ENCODE measurements around the gene CDAN1.

The CDAN1 gene

DNA sequence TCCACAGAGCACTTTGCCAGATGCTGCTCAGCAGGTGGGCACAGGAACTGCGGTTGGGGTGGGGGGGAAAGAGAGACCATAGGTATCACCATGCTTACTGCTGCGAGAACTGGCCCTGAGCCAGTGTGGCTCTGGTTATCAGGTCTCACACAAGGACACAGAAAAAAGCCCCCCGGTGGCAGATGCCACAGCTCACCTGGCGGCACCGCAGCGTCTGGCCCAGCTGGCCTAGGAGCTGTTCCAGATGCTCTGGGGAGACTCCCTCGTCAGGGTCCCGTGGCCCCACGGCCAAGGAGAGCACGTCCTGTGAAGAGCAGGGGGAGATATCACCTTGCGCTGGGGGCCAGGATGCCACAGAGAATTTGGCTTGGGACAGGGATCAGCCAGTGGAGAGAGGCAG is 10.8 kb downstream of the CDAN1 start:
- Mint-ChIP-seq H3K27me3 (no peaks in the 10 kb centered on the region), H3K36me3 (peaks cover 8% of the 10 kb centered on the region), H3K9me3 (no peaks in the 10 kb centered on the region), H3K4me3 (no peak overlapping the region), H3K27ac (no peak overlapping the region), H3K4me1 (no peaks in the 10 kb centered on the region)

GRCh38 chr15:42725331-42725903 is 11.5 kb downstream of the CDAN1 start:
- Mint-ChIP-seq H3K36me3 (peaks cover 6% of the 10 kb centered on the region), H3K4me3 (no peak overlapping the region), H3K4me1 (no peaks in the 10 kb centered on the region), H3K27ac (no peak overlapping the region), H3K9me3 (no peaks in the 10 kb centered on the region), H3K27me3 (no peaks in the 10 kb centered on the region)

DNA sequence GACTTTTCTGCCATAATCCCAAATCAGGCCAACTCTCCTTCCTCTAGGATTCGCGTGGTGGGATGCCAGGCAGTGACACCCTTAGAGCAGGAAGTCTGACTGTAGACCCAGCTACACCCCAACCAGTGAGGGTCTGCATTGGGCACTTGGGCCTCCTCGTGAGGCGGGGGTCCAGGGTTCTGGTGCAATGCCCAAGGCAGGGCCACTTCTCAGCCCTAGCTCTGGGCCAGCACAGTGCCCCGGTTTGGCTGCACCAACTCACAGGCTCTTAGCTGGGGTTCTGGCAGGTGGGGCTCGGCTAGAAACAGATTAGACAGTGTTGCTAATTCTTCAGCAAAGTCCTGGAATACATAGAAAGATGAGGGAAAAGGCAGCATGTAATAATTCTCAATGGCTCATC is 12.7 kb downstream of the CDAN1 start:
- peaks cover 4% of the 10 kb centered on the region for H3K36me3 Mint-ChIP-seq
- H3K27me3 Mint-ChIP-seq, result no peaks in the 10 kb centered on the region
- H3K9me3 Mint-ChIP-seq, result no peaks in the 10 kb centered on the region
- no peaks in the 10 kb centered on the region for H3K4me1 Mint-ChIP-seq
- no peak overlapping the region for H3K27ac Mint-ChIP-seq
- no peak overlapping the region for H3K4me3 Mint-ChIP-seq

DNA sequence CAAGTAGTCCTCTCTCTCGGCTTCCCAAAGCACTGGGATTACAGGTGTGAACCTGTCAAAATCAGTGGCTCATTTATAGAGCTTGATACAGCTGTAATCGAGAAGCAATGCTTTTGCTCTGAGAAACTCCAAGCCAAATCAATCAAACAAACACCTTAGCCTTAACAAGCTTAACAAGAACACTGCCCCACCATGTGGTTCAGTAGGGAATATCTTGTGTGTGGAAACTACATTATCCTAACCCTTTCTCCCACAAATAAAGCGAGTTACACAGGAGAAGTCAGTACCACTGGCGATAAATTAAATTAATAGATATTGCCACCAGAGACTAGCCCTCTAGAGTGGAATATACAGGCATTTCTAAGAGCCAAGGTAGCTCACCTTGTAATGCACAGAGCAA is 13.9 kb downstream of the CDAN1 start:
- H3K27me3 Mint-ChIP-seq, result no peaks in the 10 kb centered on the region
- H3K4me3 Mint-ChIP-seq, result no peak overlapping the region
- peak overlapping the region; percentile 65 for H3K27ac Mint-ChIP-seq
- peaks cover 2% of the 10 kb centered on the region for H3K36me3 Mint-ChIP-seq
- H3K9me3 Mint-ChIP-seq, result no peaks in the 10 kb centered on the region
- no peaks in the 10 kb centered on the region for H3K4me1 Mint-ChIP-seq

DNA sequence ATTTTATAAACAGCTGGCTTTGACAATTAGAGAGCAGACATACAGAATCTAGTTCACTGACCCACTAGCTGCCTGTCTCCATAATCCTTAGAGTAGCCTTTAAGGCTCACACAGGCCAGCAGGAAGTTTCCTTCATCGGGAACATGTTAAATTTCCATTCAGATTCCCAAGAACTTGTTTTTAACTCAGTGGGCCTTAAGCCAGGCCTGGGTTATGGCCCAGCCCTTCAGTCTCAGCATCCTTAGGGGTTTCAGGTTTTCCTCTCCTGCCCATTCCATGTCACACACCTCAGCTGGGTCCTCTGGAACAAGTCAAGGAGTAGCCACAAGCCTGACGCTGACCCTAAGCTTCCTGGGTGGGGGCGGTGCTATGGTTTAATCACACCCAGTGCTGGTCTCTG is 15.0 kb downstream of the CDAN1 start:
- Mint-ChIP-seq H3K4me1 (no peaks in the 10 kb centered on the region), H3K27me3 (no peaks in the 10 kb centered on the region), H3K4me3 (no peak overlapping the region), H3K36me3 (peaks cover 2% of the 10 kb centered on the region), H3K9me3 (no peaks in the 10 kb centered on the region), H3K27ac (no peak overlapping the region)

GRCh38 chr15:42721016-42721415 is 15.9 kb downstream of the CDAN1 start:
- H3K4me3 Mint-ChIP-seq, result no peak overlapping the region
- peaks cover 2% of the 10 kb centered on the region for H3K36me3 Mint-ChIP-seq
- H3K27ac Mint-ChIP-seq, result no peak overlapping the region
- H3K9me3 Mint-ChIP-seq, result no peaks in the 10 kb centered on the region
- no peaks in the 10 kb centered on the region for H3K27me3 Mint-ChIP-seq
- H3K4me1 Mint-ChIP-seq, result no peaks in the 10 kb centered on the region

- Mint-ChIP-seq H3K27me3 (no peaks in the 10 kb centered on the region), H3K36me3 (no peaks in the 10 kb centered on the region), H3K4me1 (no peaks in the 10 kb centered on the region), H3K4me3 (no peak overlapping the region), H3K9me3 (no peaks in the 10 kb centered on the region), H3K27ac (no peak overlapping the region)
Measured at GRCh38 chr15:42720071-42720470, 16.9 kb downstream of the CDAN1 start.

DNA sequence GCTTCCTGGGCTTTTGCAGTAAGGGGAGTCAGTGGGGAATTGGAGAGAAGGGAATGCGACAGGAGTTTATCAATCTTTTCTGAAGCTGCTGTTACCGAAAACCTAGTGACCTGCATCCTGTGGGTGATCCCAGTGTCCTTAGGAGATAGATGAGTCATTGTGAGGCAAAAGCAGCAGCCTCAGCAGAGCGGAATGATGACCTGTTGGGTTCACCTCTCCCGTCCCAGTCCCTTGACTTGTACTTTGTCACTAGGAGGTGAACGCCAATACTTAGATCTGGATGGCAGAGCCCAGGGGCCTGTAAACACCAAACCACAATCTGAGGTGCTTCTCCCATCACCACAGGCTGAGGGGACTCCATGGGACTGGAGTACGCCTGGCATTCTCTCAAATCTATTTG is 17.9 kb downstream of the CDAN1 start:
- Mint-ChIP-seq H3K27me3 (no peaks in the 10 kb centered on the region), H3K4me3 (no peak overlapping the region), H3K4me1 (no peaks in the 10 kb centered on the region), H3K27ac (no peak overlapping the region), H3K36me3 (no peaks in the 10 kb centered on the region), H3K9me3 (no peaks in the 10 kb centered on the region)

DNA sequence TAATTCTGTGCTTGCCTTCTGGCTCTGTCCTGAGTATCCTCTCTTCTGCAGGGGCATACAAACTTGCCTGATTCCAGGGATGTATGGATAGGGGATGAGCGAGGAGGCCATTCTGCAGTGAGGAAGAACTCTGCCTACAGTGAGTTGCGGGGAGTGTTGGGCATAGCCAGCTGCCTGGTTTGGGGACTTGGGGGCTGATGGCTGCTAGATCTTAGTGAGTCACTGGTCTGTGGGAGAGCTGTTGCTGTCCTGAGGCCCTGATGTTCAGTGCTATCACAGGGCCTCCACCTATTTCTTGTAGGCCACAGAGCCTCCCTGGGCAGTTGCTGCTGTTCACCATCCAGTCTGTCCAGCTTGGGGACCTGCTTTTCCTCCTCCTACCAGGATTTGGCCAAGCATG is 20.3 kb downstream of the CDAN1 start:
- H3K27me3 Mint-ChIP-seq, result no peaks in the 10 kb centered on the region
- H3K27ac Mint-ChIP-seq, result no peak overlapping the region
- no peaks in the 10 kb centered on the region for H3K4me1 Mint-ChIP-seq
- H3K4me3 Mint-ChIP-seq, result no peak overlapping the region
- no peaks in the 10 kb centered on the region for H3K9me3 Mint-ChIP-seq
- no peaks in the 10 kb centered on the region for H3K36me3 Mint-ChIP-seq

GRCh38 chr15:42716125-42716524 is 20.8 kb downstream of the CDAN1 start:
- Mint-ChIP-seq H3K27ac (no peak overlapping the region), H3K36me3 (no peaks in the 10 kb centered on the region), H3K27me3 (no peaks in the 10 kb centered on the region), H3K9me3 (no peaks in the 10 kb centered on the region), H3K4me1 (no peaks in the 10 kb centered on the region), H3K4me3 (no peak overlapping the region)

GRCh38 chr15:42712584-42712983 is 24.3 kb downstream of the CDAN1 start:
- Mint-ChIP-seq H3K27ac (no peak overlapping the region), H3K4me3 (no peak overlapping the region), H3K27me3 (no peaks in the 10 kb centered on the region), H3K36me3 (no peaks in the 10 kb centered on the region), H3K4me1 (peaks cover 4% of the 10 kb centered on the region), H3K9me3 (no peaks in the 10 kb centered on the region)

DNA sequence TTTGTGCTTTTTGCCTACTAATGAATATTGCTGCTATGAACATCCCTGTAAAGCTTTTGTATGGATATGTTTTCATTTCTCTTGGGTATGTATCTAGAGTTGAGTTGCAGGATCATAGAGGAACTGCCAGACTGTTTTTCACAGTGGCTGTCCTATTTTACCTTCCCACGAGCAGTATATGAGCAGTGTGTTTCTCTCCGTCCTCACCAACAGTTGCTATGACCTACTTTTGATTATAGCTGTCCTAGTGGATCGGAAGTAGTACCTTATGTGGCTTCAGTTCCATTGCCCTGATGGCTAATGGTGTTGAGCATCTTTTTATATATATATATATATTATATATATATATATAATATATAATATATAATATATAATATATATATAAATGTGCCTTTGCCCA is 25.2 kb downstream of the CDAN1 start:
- H3K27me3 Mint-ChIP-seq, result no peaks in the 10 kb centered on the region
- no peak overlapping the region for H3K4me3 Mint-ChIP-seq
- peaks cover 4% of the 10 kb centered on the region for H3K4me1 Mint-ChIP-seq

GRCh38 chr15:42710662-42711061 is 26.3 kb downstream of the CDAN1 start:
- Mint-ChIP-seq H3K27me3 (no peaks in the 10 kb centered on the region), H3K4me1 (peaks cover 4% of the 10 kb centered on the region), H3K9me3 (no peaks in the 10 kb centered on the region), H3K27ac (no peak overlapping the region), H3K4me3 (no peak overlapping the region), H3K36me3 (no peaks in the 10 kb centered on the region)

More for the DNA sequence above, 25.2 kb downstream of the CDAN1 start:
- Mint-ChIP-seq H3K36me3 (no peaks in the 10 kb centered on the region), H3K9me3 (no peaks in the 10 kb centered on the region), H3K27ac (no peak overlapping the region)

- Mint-ChIP-seq H3K4me1 (peaks cover 7% of the 10 kb centered on the region), H3K4me3 (no peak overlapping the region), H3K36me3 (no peaks in the 10 kb centered on the region), H3K9me3 (no peaks in the 10 kb centered on the region), H3K27ac (no peak overlapping the region), H3K27me3 (no peaks in the 10 kb centered on the region)
Measured at GRCh38 chr15:42707873-42708544, 28.9 kb downstream of the CDAN1 start.

DNA sequence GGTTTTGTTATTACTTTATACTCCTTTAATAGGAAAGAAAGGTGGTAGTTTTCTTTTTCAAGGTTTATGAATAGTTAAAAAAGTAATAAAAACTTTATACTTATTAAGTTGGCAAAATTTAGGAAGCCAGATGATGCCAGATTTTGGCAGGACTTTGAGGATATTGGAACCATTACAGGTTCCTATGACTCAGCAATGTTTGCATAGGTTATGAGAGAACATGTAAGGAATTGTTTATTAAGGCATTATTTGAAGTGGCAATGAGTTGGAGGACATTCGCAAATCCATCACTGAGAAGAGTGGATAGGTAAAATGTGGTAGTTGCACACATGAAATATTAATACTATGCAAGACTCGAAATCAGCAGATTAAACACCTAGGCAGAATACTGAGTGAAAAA is 29.9 kb downstream of the CDAN1 start:
- H3K27me3 Mint-ChIP-seq, result no peaks in the 10 kb centered on the region
- no peaks in the 10 kb centered on the region for H3K9me3 Mint-ChIP-seq
- peaks cover 7% of the 10 kb centered on the region for H3K4me1 Mint-ChIP-seq
- no peak overlapping the region for H3K4me3 Mint-ChIP-seq
- no peaks in the 10 kb centered on the region for H3K36me3 Mint-ChIP-seq
- H3K27ac Mint-ChIP-seq, result no peak overlapping the region

- H3K36me3 Mint-ChIP-seq, result no peaks in the 10 kb centered on the region
- no peak overlapping the region for H3K27ac Mint-ChIP-seq
- H3K4me1 Mint-ChIP-seq, result peaks cover 7% of the 10 kb centered on the region
- H3K27me3 Mint-ChIP-seq, result no peaks in the 10 kb centered on the region
- no peak overlapping the region for H3K4me3 Mint-ChIP-seq
- H3K9me3 Mint-ChIP-seq, result no peaks in the 10 kb centered on the region
Measured at GRCh38 chr15:42705336-42705735, 31.6 kb downstream of the CDAN1 start.

GRCh38 chr15:42704492-42704926 is 32.4 kb downstream of the CDAN1 start:
- Mint-ChIP-seq H3K9me3 (no peaks in the 10 kb centered on the region), H3K27me3 (no peaks in the 10 kb centered on the region), H3K4me1 (peaks cover 7% of the 10 kb centered on the region), H3K36me3 (no peaks in the 10 kb centered on the region), H3K4me3 (no peak overlapping the region), H3K27ac (no peak overlapping the region)
